Hepatocyte (in vitro differentiated cells): ENCODE measurements around the gene NUP50.

ENCODE experiments used
- EZH2 ChIP-seq: fragments of 200-600 bp; sonication (generic); IDR thresholded peaks from 2 replicates; pipeline ENCODE4 v1.6.1; 2016; ENCODE audit warnings: antibody characterized with exemption, mild to moderate bottlenecking, borderline replicate concordance
- TF ChIP-seq, protein P1 (sequence below): fragments of 200-600 bp; sonication (generic); IDR thresholded peaks from 2 replicates; pipeline ENCODE4 v1.5.1; 2016; ENCODE audit warnings: antibody characterized with exemption, mild to moderate bottlenecking; ENCODE audit not compliant: poor library complexity

DNA sequence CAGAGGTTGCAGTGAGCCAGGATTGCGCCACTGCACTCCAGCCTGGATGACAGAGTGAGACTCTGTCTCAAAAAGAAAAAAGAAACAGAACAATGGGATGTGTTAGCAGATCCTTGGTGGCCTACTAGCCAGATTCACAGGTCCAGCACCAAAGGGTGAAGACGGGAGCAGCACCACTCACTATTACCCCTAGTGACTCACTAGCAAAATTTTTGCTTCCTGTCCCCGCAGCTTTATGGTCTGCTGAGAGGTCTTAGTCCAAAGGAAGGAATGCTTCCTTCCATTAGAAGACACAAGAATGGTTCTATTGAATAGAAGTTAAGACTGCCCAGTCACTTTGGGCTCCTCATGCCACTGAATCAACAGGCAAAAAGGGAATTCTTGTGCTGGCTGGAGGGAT, 35.9 kb upstream of the NUP50 start:
- TF ChIP-seq, protein P1, sequence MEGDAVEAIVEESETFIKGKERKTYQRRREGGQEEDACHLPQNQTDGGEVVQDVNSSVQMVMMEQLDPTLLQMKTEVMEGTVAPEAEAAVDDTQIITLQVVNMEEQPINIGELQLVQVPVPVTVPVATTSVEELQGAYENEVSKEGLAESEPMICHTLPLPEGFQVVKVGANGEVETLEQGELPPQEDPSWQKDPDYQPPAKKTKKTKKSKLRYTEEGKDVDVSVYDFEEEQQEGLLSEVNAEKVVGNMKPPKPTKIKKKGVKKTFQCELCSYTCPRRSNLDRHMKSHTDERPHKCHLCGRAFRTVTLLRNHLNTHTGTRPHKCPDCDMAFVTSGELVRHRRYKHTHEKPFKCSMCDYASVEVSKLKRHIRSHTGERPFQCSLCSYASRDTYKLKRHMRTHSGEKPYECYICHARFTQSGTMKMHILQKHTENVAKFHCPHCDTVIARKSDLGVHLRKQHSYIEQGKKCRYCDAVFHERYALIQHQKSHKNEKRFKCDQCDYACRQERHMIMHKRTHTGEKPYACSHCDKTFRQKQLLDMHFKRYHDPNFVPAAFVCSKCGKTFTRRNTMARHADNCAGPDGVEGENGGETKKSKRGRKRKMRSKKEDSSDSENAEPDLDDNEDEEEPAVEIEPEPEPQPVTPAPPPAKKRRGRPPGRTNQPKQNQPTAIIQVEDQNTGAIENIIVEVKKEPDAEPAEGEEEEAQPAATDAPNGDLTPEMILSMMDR = no peak
- TF ChIP-seq EZH2 = no peak
